CD14-positive monocyte (primary cell): ENCODE data around the gene CAMTA1. TPM values are rescaled to one million over a fixed set of nuclear protein-coding genes. Genes with fewer than 3 reads are reported as not detected.

Experiments used
- DNase-seq, 3 donors: peaks; one replicate each; pipeline ENCODE4 v3.0.0-alpha.2; 2011 to 2022
- H2AFZ ChIP-seq: 2 replicates; pipeline ENCODE4 v1.6.0; 2012; ENCODE audit warnings: mild to moderate bottlenecking, low read depth, low read length, inconsistent platforms; ENCODE audit not compliant: insufficient read depth, poor library complexity, severe bottlenecking
- H3K27ac ChIP-seq, 2 donors: 1 replicate in 1 of 2; 2 replicates in 1 of 2; pipeline ENCODE4 v1.5.1; 2012 to 2013; ENCODE audit warnings: low read length in 2 of 2, control low read depth in 1 of 2, inconsistent platforms in 1 of 2, low read depth in 1 of 2, mild to moderate bottlenecking in 1 of 2
- H3K27me3 ChIP-seq, 2 donors: one replicate each; pipeline versions ENCODE4 v1.6.0 to v1.6.1; 2011 to 2013; ENCODE audit warnings: low read length in 2 of 2; ENCODE audit not compliant: control insufficient read depth in 2 of 2, insufficient read depth in 2 of 2
- H3K36me3 ChIP-seq, 2 donors: replicated peaks in 1 of 2; 1 replicate in 1 of 2; 2 replicates in 1 of 2; pipeline versions ENCODE4 v1.5.1 to v1.6.1; 2012 to 2013; ENCODE audit warnings: low read length in 2 of 2, control low read depth in 1 of 2, inconsistent platforms in 1 of 2, mild to moderate bottlenecking in 1 of 2; ENCODE audit not compliant: insufficient read depth in 2 of 2, control insufficient read depth in 1 of 2
- H3K4me1 ChIP-seq, 2 donors: 1 replicate in 1 of 2; 2 replicates in 1 of 2; pipeline versions ENCODE4 v1.5.1 to v1.6.1; 2012 to 2013; ENCODE audit warnings: low read length in 2 of 2, control low read depth in 1 of 2, inconsistent platforms in 1 of 2, mild to moderate bottlenecking in 1 of 2, moderate library complexity in 1 of 2; ENCODE audit not compliant: insufficient read depth in 2 of 2, control insufficient read depth in 1 of 2
- H3K4me2 ChIP-seq: replicated peaks from 2 replicates; pipeline ENCODE3; 2012; ENCODE audit warnings: low read length, moderate library complexity, mild to moderate bottlenecking; ENCODE audit not compliant: poor library complexity, severe bottlenecking; ENCODE audit errors: extremely low read depth
- H3K4me3 ChIP-seq, 3 experiments: fragments of 200-600 bp in 1 of 3; sonication (generic) in 1 of 3; replicated peaks in 1 of 3; 1 replicate in 2 of 3; 2 replicates in 1 of 3; pipeline ENCODE4 v1.5.1; 2011 to 2013; ENCODE audit warnings: low read length in 3 of 3, mild to moderate bottlenecking in 3 of 3, control low read depth in 2 of 3, low read depth in 2 of 3, inconsistent platforms in 1 of 3, moderate library complexity in 1 of 3
- H3K79me2 ChIP-seq: 2 replicates; pipeline ENCODE4 v1.6.0; 2012; ENCODE audit warnings: mild to moderate bottlenecking, control low read depth, inconsistent platforms, low read length, moderate library complexity; ENCODE audit not compliant: insufficient read depth
- H3K9ac ChIP-seq: 2 replicates; pipeline ENCODE4 v1.6.0; 2017; ENCODE audit warnings: low read length, mild to moderate bottlenecking; ENCODE audit not compliant: insufficient read depth, poor library complexity, severe bottlenecking
- H3K9me3 ChIP-seq, 2 donors: replicated peaks in 1 of 2; 1 replicate in 1 of 2; 2 replicates in 1 of 2; pipeline versions ENCODE4 v1.5.1 to v1.6.1; 2012 to 2013; ENCODE audit warnings: low read length in 2 of 2, control low read depth in 1 of 2; ENCODE audit not compliant: control insufficient read depth in 1 of 2, insufficient read depth in 1 of 2
- H4K20me1 ChIP-seq: 2 replicates; pipeline ENCODE4 v1.6.0; 2012; ENCODE audit warnings: mild to moderate bottlenecking, low read length, control low read depth, moderate library complexity; ENCODE audit not compliant: insufficient read depth
- H3K27ac Mint-ChIP-seq, 7 donors: one replicate each; pipeline ENCODE4 v1.8.0; 2020; ENCODE audit warnings: mild to moderate bottlenecking in 7 of 7, mixed read lengths in 7 of 7, moderate library complexity in 6 of 7, inconsistent platforms in 2 of 7
- H3K27me3 Mint-ChIP-seq, 3 donors: one replicate each; pipeline ENCODE4 v1.8.0; 2021 to 2022; ENCODE audit warnings: low read depth in 3 of 3, mild to moderate bottlenecking in 3 of 3, mixed read lengths in 3 of 3, moderate library complexity in 3 of 3, inconsistent platforms in 1 of 3
- H3K36me3 Mint-ChIP-seq, 2 donors: one replicate each; pipeline ENCODE4 v1.8.0; 2020; ENCODE audit warnings: mixed read lengths in 2 of 2, inconsistent platforms in 1 of 2, mild to moderate bottlenecking in 1 of 2
- H3K4me1 Mint-ChIP-seq: one replicate; pipeline ENCODE4 v1.8.0; 2020; ENCODE audit warnings: mild to moderate bottlenecking, mixed read lengths
- H3K4me3 Mint-ChIP-seq, 2 donors: one replicate each; pipeline ENCODE4 v1.8.0; 2020; ENCODE audit warnings: mild to moderate bottlenecking in 2 of 2, mixed read lengths in 2 of 2, moderate library complexity in 1 of 2
- H3K9me3 Mint-ChIP-seq, 7 donors: one replicate each; pipeline ENCODE4 v1.8.0; 2020 to 2022; ENCODE audit warnings: mixed read lengths in 7 of 7, mild to moderate bottlenecking in 6 of 7, moderate library complexity in 6 of 7, inconsistent platforms in 2 of 7
- CTCF ChIP-seq: fragments of 200-600 bp; IDR thresholded peaks from one replicate; pipeline ENCODE4 v1.8.0; 2022; ENCODE audit warnings: antibody characterized with exemption, mild to moderate bottlenecking
- WGBS: methylation state at CpG from one replicate; pipeline ENCODE4 v1.1.5; 2013; ENCODE audit warnings: missing lambda C conversion rate; ENCODE audit not compliant: insufficient coverage; 5-methylcytosine and 5-hydroxymethylcytosine counted together
- intact Hi-C, 2 donors: fragments of 100-400 bp; cut with micrococcal nuclease; formaldehyde crosslinking; loops; one replicate each; pipeline versions ENCODE4 v1.15.0 to v1.15.1; 2023
- polyA plus RNA-seq, 3 donors: library from polyadenylated mRNA; depleted of rRNA in 1 of 3; unstranded in 2 of 3; stranded (reverse) in 1 of 3; fragments of 300-500 nt in 2 of 3; fragments of >200 nt in 1 of 3; fragmentation: Illumina TruSeq in 2 of 3; gene quantifications; 1 replicate in 2 of 3; 2 replicates in 1 of 3; pipeline ENCODE4 v1.2.3, GENCODE V29; 2012 to 2021

CAMTA1 gene
- polyA plus RNA-seq, 3 donors = 52.0 to 89.6 (median 78.3) TPM

DNA sequence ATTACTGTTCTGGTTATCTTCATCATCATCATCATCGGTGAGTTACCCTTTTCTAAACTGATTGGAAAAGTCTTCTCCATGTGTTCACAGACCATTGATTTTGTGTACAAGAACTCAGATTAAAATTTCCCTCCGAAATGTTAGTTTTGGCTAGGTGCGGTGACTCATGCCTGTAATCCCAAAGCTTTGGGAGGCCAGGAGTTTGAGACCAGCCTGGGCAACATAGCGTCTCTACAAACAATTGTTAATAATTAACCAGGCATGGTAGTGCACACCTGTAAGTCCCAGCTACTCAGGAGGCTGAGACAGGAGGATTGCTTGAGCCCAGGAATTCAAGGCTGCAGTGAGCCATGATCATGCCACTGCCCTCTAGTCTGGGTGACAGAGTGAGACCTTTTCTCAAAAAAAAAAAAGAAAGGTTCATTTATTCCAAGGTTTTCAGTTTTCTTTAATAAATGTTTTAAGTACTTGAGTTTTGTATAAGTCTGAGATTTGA, 992.9 kb downstream of the CAMTA1 start:
- 100% methylated on average over 2 of the region's 4 CpGs for WGBS
- Histone ChIP-seq H3K27me3 (no peaks in the 10 kb centered on the region), H3K9me3 (no peaks in the 10 kb centered on the region), H3K27ac (no peak overlapping the region), H3K36me3 (peaks cover 44 to 72% of the 10 kb centered on the region in 2 donors), H3K9ac (no peak overlapping the region), H3K4me1 (peaks cover 38 to 48% of the 10 kb centered on the region in 2 donors), H3K4me2 (no peak overlapping the region), H4K20me1 (peaks cover 40% of the 10 kb centered on the region), H3K4me3 (no peak overlapping the region), H2AFZ (no peak overlapping the region), H3K79me2 (peaks cover 53% of the 10 kb centered on the region)
- Mint-ChIP-seq H3K4me3 (no peak overlapping the region), H3K27ac (no peak overlapping the region), H3K36me3 (peaks cover 58 to 73% of the 10 kb centered on the region in 2 donors), H3K9me3 (no peaks in the 10 kb centered on the region), H3K27me3 (no peaks in the 10 kb centered on the region), H3K4me1 (peaks cover 50% of the 10 kb centered on the region)
- intact Hi-C loops = loop anchor here in 1 of 2 donors (10.0 kb wide), 1 partner anchor 187 kb away; the partner anchor contains the start of gene PARK7
- no peak for TF ChIP-seq CTCF
- no peak for DNase-seq

DNA sequence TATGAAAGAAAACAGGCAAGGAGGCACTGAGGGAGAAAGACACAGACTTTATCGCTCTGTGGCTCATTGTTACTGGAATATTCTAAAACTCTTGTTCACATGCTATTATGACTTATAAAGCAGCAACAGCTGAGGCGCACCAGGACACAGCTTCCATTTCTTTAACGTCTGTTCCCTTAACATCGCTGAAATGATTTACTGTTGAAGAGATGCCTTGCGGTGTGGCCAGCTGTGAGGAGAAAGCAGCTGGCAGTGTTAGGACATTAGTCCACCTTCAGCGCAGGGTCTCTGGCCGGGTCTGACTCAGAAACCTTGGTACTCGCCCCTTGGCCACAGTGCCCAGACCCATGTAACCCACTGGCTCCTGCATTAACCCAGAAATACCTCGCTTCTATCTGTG, 995.7 kb downstream of the CAMTA1 start:
- peaks cover 28% of the 10 kb centered on the region for H4K20me1 ChIP-seq
- Mint-ChIP-seq H3K27ac (peak overlapping the region; percentile 75 to 94 (median 89)), H3K9me3 (peaks cover 0 to 8% (median 4%) of the 10 kb centered on the region in 7 donors), H3K27me3 (peaks cover 0 to 5% (median 0%) of the 10 kb centered on the region in 3 donors), H3K4me1 (peaks cover 35% of the 10 kb centered on the region), H3K36me3 (peaks cover 40 to 49% of the 10 kb centered on the region in 2 donors), H3K4me3 (no peak overlapping the region)
- H3K4me1 ChIP-seq = peaks cover 35 to 37% of the 10 kb centered on the region in 2 donors
- H3K4me3 ChIP-seq = peak overlapping the region in 1 of 3 experiments; percentile 72
- H2AFZ ChIP-seq = no peak overlapping the region
- intact Hi-C loops = loop anchor here in 1 of 2 donors (5.0 kb wide), 2 partner anchors 79 to 181 kb away; partner anchors contain the start of gene PARK7
- TF ChIP-seq CTCF = no peak
- no peaks in the 10 kb centered on the region for H3K27me3 ChIP-seq
- no peak overlapping the region for H3K9ac ChIP-seq
- H3K9me3 ChIP-seq = peaks cover 0 to 5% of the 10 kb centered on the region in 2 donors
- peaks cover 26% of the 10 kb centered on the region for H3K79me2 ChIP-seq
- no peak for DNase-seq
- H3K27ac ChIP-seq = peak overlapping the region; percentile 57 to 69
- 100% methylated on average over 4 of the region's 9 CpGs for WGBS
- H3K36me3 ChIP-seq = peaks cover 40 to 50% of the 10 kb centered on the region in 2 donors
- H3K4me2 ChIP-seq = peak overlapping the region; percentile 79
